K562 (cell line): ENCODE measurements around the gene FGF21. TPM values are rescaled to one million over a fixed set of nuclear protein-coding genes. Genes with fewer than 3 reads are reported as not detected.

Experiments used
- ASH1L ChIP-seq: fragments of 450-650 bp; IDR thresholded peaks from 2 replicates; pipeline ENCODE4 v1.6.1; 2018; ENCODE audit warnings: borderline replicate concordance, mild to moderate bottlenecking, low read depth; ENCODE audit not compliant: partially characterized antibody
- BCL6 ChIP-seq: fragments of 250-450 bp; sonication (Bioruptor Pico); IDR thresholded peaks from 2 replicates; pipeline ENCODE4 v1.4.0; 2020
- CTBP1 ChIP-seq: fragments of 450-650 bp; IDR thresholded peaks from 2 replicates; pipeline ENCODE4 v1.6.1; 2016; ENCODE audit warnings: borderline replicate concordance
- DACH1 ChIP-seq: fragments of 450-650 bp; IDR thresholded peaks from 2 replicates; pipeline ENCODE4 v1.6.1; 2018; ENCODE audit not compliant: partially characterized antibody
- ETV5 ChIP-seq: sonication (generic); formaldehyde crosslinking; IDR thresholded peaks from 2 replicates; pipeline ENCODE4 v1.4.0; 2020; ENCODE audit warnings: low read depth, mild to moderate bottlenecking, missing genetic modification reagents
- GABPA ChIP-seq: fragments of 200-800 bp; sonication (Bioruptor generic); conservative IDR thresholded peaks from 2 replicates; pipeline ENCODE4 v1.6.1; 2016; ENCODE audit warnings: low read depth, missing genetic modification characterization, missing compliant biosample characterization
- GATAD2A ChIP-seq: fragments of 450-650 bp; IDR thresholded peaks from 2 replicates; pipeline ENCODE4 v1.6.1; 2017
- HNRNPK ChIP-seq: fragments of 200-400 bp; formaldehyde crosslinking; IDR thresholded peaks from one replicate; pipeline ENCODE4 v1.6.1; 2018; ENCODE audit warnings: mild to moderate bottlenecking, low read depth, low read length; ENCODE audit not compliant: poor library complexity, severe bottlenecking
- HSF4 ChIP-seq: fragments of 250-450 bp; sonication (Bioruptor Pico); IDR thresholded peaks from 2 replicates; pipeline ENCODE4 v2.1.2; 2022; ENCODE audit warnings: mild to moderate bottlenecking, moderate library complexity, borderline replicate concordance
- KHSRP ChIP-seq: fragments of 450-650 bp; IDR thresholded peaks from 2 replicates; pipeline ENCODE4 v1.6.1; 2017
- KLF16 ChIP-seq: IDR thresholded peaks from 2 replicates; pipeline ENCODE4 v1.6.1; 2016; ENCODE audit warnings: antibody characterized with exemption
- MCM2 ChIP-seq: fragments of 450-650 bp; IDR thresholded peaks from 2 replicates; pipeline ENCODE4 v1.6.1; 2017; ENCODE audit warnings: low read depth, mild to moderate bottlenecking
- MCM5 ChIP-seq: fragments of 450-650 bp; IDR thresholded peaks from 2 replicates; pipeline ENCODE4 v1.6.1; 2016; ENCODE audit warnings: low read depth
- MIER1 ChIP-seq: fragments of 450-650 bp; IDR thresholded peaks from 2 replicates; pipeline ENCODE4 v1.6.1; 2016; ENCODE audit warnings: antibody characterized with exemption, mild to moderate bottlenecking, low read depth
- MYNN ChIP-seq, 2 experiments: sonication (generic); formaldehyde crosslinking in 1 of 2; IDR thresholded peaks; 2 replicates each; pipeline versions ENCODE4 v1.5.0 to v1.6.1; 2016 to 2020; ENCODE audit warnings: antibody characterized with exemption in 1 of 2, missing genetic modification reagents in 1 of 2
- NRF1 ChIP-seq, 2 experiments: fragments of 450-650 bp; IDR thresholded peaks in 1 of 2; conservative IDR thresholded peaks in 1 of 2; 2 replicates each; pipeline ENCODE4 v1.6.1; 2014; ENCODE audit warnings: mild to moderate bottlenecking in 2 of 2
- PHB ChIP-seq: fragments of 250-450 bp; sonication (Bioruptor Pico); IDR thresholded peaks from 2 replicates; pipeline ENCODE4 v1.5.0; 2021
- PPARD ChIP-seq: fragments of 250-450 bp; sonication (Bioruptor Pico); IDR thresholded peaks from 2 replicates; pipeline ENCODE4 v1.8.0; 2022; ENCODE audit warnings: inconsistent platforms, mild to moderate bottlenecking, moderate library complexity
- SOX6 ChIP-seq: fragments of 450-650 bp; IDR thresholded peaks from 2 replicates; pipeline ENCODE4 v1.6.1; 2014; ENCODE audit warnings: mild to moderate bottlenecking
- SP1 ChIP-seq: sonication (generic); formaldehyde crosslinking; IDR thresholded peaks from 2 replicates; pipeline ENCODE4 v1.8.1; 2022; ENCODE audit warnings: mild to moderate bottlenecking, missing genetic modification reagents
- TCF3 ChIP-seq: sonication (generic); formaldehyde crosslinking; IDR thresholded peaks from 2 replicates; pipeline ENCODE4 v1.4.0; 2020; ENCODE audit warnings: mild to moderate bottlenecking, missing genetic modification reagents
- TGIF2 ChIP-seq: sonication (generic); formaldehyde crosslinking; IDR thresholded peaks from 2 replicates; pipeline ENCODE4 v1.8.1; 2022; ENCODE audit warnings: mild to moderate bottlenecking, missing genetic modification reagents, moderate library complexity
- ZFP36 ChIP-seq: fragments of 150-350 bp; IDR thresholded peaks from 2 replicates; pipeline ENCODE4 v1.6.1; 2018; ENCODE audit warnings: low read length, low read depth; ENCODE audit not compliant: partially characterized antibody
- ZKSCAN8 ChIP-seq: fragments of 200-800 bp; sonication (Bioruptor generic); IDR thresholded peaks from 2 replicates; pipeline ENCODE4 v1.6.1; 2016; ENCODE audit warnings: missing genetic modification characterization, missing compliant biosample characterization
- ZNF197 ChIP-seq: fragments of 200-800 bp; sonication (Bioruptor generic); IDR thresholded peaks from 2 replicates; pipeline ENCODE4 v1.6.1; 2016; ENCODE audit warnings: low read depth, missing genetic modification characterization, missing compliant biosample characterization
- ZNF79 ChIP-seq: fragments of 250-450 bp; sonication (Bioruptor Pico); IDR thresholded peaks from 2 replicates; pipeline ENCODE4 v1.4.0; 2020; ENCODE audit warnings: low read depth, mild to moderate bottlenecking, moderate library complexity
- polyA plus RNA-seq, 8 experiments: library from polyadenylated mRNA; depleted of rRNA in 4 of 8; stranded (reverse) in 5 of 8; unstranded in 3 of 8; fragments of >200 nt; fragmentation: Nextera tagmentation in 2 of 8; fragmentation: Illumina TruSeq in 1 of 8; extraction: Ambion mirVana in 2 of 8; extraction: Trizol in 1 of 8; gene quantifications; 2 replicates each; pipeline versions ENCODE4 v1.2.1 to v1.2.3, GENCODE V29; 2011 to 2014; ENCODE audit warnings: inconsistent platforms in 1 of 8, missing spikeins in 1 of 8
- total RNA-seq, 7 experiments: library from RNA; depleted of rRNA in 6 of 7; stranded (reverse); fragments of >200 nt in 6 of 7; fragmentation: Illumina TruSeq in 2 of 7; extraction: Trizol in 2 of 7; gene quantifications; 2 replicates each; pipeline versions ENCODE4 v1.2.1 to v1.2.3, GENCODE V29; 2011 to 2021; ENCODE audit warnings: low replicate concordance in 1 of 7
- TF ChIP-seq, protein P1 (sequence below): fragments of 250-450 bp; sonication (Bioruptor Pico); IDR thresholded peaks from 2 replicates; pipeline ENCODE4 v1.4.0; 2020; ENCODE audit warnings: mild to moderate bottlenecking, moderate library complexity, borderline replicate concordance
- TF ChIP-seq, protein P2 (sequence below): fragments of 250-450 bp; sonication (Bioruptor Pico); IDR thresholded peaks from 2 replicates; pipeline ENCODE4 v1.8.0; 2022; ENCODE audit warnings: moderate library complexity, mild to moderate bottlenecking, inconsistent platforms

FGF21 gene
- total and polyA plus RNA-seq, 9 of the 15 experiments (the other 6 are each of a cell fraction or from before 2014, with no cell fraction given) = 0.04 to 0.77 (median 0.09) TPM; not detected in 6

DNA sequence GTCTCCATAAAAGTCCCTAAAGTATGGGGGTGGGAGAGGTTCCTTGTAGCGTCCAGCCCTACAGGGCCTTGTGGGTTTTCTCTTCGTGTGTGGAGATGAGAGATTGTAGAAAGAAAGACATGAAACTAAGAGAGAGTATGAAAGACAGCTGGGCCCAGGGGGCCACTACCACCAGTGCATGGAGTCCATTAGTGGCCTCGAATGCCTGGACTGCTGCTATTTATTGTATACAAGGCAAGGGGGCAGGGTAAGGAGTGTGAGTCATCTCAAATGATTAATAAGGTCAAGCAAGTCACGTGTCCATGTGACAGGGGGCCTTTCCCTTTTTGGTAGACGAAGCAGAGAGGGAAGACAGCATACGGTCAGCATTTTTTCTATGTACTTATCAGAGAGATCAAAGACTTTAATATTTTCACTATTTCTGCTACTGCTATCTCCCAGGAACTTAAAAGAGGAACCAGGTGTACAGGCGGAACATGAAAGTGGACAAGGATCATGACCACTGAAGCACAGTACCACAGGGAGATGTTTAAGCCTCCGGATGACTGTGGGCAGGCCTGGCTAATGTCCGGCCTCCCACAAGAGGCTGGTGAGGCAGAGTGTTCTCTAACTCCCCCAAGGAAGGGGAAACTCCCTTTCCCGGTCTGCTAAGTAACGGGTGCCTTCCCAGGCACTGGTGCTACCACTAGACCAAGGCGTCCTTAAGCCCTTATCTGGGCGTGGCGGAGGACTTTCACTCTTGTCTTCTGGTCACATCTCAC, 25.5 kb downstream of the FGF21 start (continued):
- TF ChIP-seq PHB (CRISPR knock-in tag) (no peak), KLF16 (0 out of 2 replicates have a peak, but pooled peaks have one; percentile 9), SOX6 (peak; percentile 62), MYNN (IDR thresholded peaks at IDR 0.05) (peak; percentile 24; the same call in 1 of the 2 replicates), MYNN (CRISPR knock-in tag; IDR thresholded peaks at IDR 0.05) (no peak), MIER1 (no peak), BCL6 (CRISPR knock-in tag) (no peak), GABPA (peak; percentile 31; the same call in 1 of the 2 replicates), DACH1 (peak; percentile 87), ZFP36 (no peak), KHSRP (no peak), TCF3 (CRISPR knock-in tag) (peak; percentile 8; the same call in 1 of the 2 replicates), ZKSCAN8 (CRISPR knock-in tag) (no peak), TGIF2 (CRISPR knock-in tag) (no peak), MCM5 (no peak), ZNF79 (no peak), HNRNPK (no peak), ASH1L (no peak), SP1 (peak; percentile 71), MCM2 (no peak), ETV5 (CRISPR knock-in tag) (0 out of 2 replicates have a peak, but pooled peaks have one; percentile 21), PPARD (no peak), GATAD2A (no peak; the same call in 1 of the 2 replicates), HSF4 (CRISPR knock-in tag) (no peak), CTBP1 (peak; percentile 94), ZNF197 (no peak), NRF1 (conservative IDR thresholded peaks at IDR 0.05 in 1 of 2, IDR thresholded peaks at IDR 0.05 in 1 of 2) (no peak; a peak in 2 of 4 replicates)
- TF ChIP-seq, protein P1, sequence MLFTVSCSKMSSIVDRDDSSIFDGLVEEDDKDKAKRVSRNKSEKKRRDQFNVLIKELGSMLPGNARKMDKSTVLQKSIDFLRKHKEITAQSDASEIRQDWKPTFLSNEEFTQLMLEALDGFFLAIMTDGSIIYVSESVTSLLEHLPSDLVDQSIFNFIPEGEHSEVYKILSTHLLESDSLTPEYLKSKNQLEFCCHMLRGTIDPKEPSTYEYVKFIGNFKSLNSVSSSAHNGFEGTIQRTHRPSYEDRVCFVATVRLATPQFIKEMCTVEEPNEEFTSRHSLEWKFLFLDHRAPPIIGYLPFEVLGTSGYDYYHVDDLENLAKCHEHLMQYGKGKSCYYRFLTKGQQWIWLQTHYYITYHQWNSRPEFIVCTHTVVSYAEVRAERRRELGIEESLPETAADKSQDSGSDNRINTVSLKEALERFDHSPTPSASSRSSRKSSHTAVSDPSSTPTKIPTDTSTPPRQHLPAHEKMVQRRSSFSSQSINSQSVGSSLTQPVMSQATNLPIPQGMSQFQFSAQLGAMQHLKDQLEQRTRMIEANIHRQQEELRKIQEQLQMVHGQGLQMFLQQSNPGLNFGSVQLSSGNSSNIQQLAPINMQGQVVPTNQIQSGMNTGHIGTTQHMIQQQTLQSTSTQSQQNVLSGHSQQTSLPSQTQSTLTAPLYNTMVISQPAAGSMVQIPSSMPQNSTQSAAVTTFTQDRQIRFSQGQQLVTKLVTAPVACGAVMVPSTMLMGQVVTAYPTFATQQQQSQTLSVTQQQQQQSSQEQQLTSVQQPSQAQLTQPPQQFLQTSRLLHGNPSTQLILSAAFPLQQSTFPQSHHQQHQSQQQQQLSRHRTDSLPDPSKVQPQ (CRISPR knock-in tag) = no peak
- TF ChIP-seq, protein P2, sequence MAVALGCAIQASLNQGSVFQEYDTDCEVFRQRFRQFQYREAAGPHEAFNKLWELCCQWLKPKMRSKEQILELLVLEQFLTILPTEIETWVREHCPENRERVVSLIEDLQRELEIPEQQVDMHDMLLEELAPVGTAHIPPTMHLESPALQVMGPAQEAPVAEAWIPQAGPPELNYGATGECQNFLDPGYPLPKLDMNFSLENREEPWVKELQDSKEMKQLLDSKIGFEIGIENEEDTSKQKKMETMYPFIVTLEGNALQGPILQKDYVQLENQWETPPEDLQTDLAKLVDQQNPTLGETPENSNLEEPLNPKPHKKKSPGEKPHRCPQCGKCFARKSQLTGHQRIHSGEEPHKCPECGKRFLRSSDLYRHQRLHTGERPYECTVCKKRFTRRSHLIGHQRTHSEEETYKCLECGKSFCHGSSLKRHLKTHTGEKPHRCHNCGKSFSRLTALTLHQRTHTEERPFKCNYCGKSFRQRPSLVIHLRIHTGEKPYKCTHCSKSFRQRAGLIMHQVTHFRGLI (CRISPR knock-in tag) = no peak
